ENCODE results near the gene UBE2L5. TPM values are rescaled to one million over a fixed set of nuclear protein-coding genes. Genes with fewer than 3 reads are reported as not detected.

UBE2L5 gene
- polyA plus RNA-seq (ENCODE audit: insufficient read length) = 0.28 TPM

- peak; percentile 67 for DNase-seq
Measured at GRCh38 chr13:30422054-30422839, at the start of gene UBE2L5. Gene UBE2L5, plus strand, starts transcription at chr13:30422493. Its CDS starts 5,498 bp downstream, at chr13:30427991.

- DNase-seq = no peak
Measured at GRCh38 chr13:30373727-30374126, 48.6 kb upstream of the UBE2L5 start.

- DNase-seq = no peak
Measured at GRCh38 chr13:30375265-30375835, 46.9 kb upstream of the UBE2L5 start.

- DNase-seq = no peak
Measured at GRCh38 chr13:30376426-30377311, 45.6 kb upstream of the UBE2L5 start.

GRCh38 chr13:30377312-30377685 lies 45.0 kb upstream of the UBE2L5 start:
- DNase-seq = no peak

- DNase-seq = no peak
Measured at GRCh38 chr13:30378191-30378590, 44.1 kb upstream of the UBE2L5 start.

- no peak for DNase-seq
Measured at GRCh38 chr13:30381049-30381448, 41.2 kb upstream of the UBE2L5 start.

- no peak for DNase-seq
Measured at GRCh38 chr13:30382836-30383525, 39.3 kb upstream of the UBE2L5 start.

- peak; percentile 26 for DNase-seq
Measured at GRCh38 chr13:30388406-30389283, 33.6 kb upstream of the UBE2L5 start.

- peak; percentile 60 for DNase-seq
Measured at GRCh38 chr13:30391956-30392680, 30.2 kb upstream of the UBE2L5 start.

- DNase-seq = peak; percentile 34
Measured at GRCh38 chr13:30392681-30393045, 29.6 kb upstream of the UBE2L5 start.

GRCh38 chr13:30394751-30395191 lies 27.5 kb upstream of the UBE2L5 start:
- no peak for DNase-seq

GRCh38 chr13:30395192-30396158 lies 26.8 kb upstream of the UBE2L5 start:
- DNase-seq = peak; percentile 88

- DNase-seq = no peak
Measured at GRCh38 chr13:30396434-30397075, 25.7 kb upstream of the UBE2L5 start.

GRCh38 chr13:30398601-30399072 lies 23.7 kb upstream of the UBE2L5 start:
- DNase-seq = no peak

- DNase-seq = no peak
Measured at GRCh38 chr13:30400376-30400775, 21.9 kb upstream of the UBE2L5 start.

GRCh38 chr13:30401347-30401746 lies 20.9 kb upstream of the UBE2L5 start:
- no peak for DNase-seq

GRCh38 chr13:30403456-30403855 lies 18.8 kb upstream of the UBE2L5 start:
- DNase-seq = no peak

GRCh38 chr13:30404207-30404606 lies 18.1 kb upstream of the UBE2L5 start:
- peak; percentile 34 for DNase-seq

Measured in hindlimb muscle (tissue), 1 donor.